ENCODE results near the gene TTC23L.

Gene TTC23L

GRCh38 chr5:34833976-34834793, 4.8 kb upstream of the TTC23L start:
- DNase-seq, result no peak

GRCh38 chr5:34834794-34835089, 4.2 kb upstream of the TTC23L start:
- no peak for DNase-seq

GRCh38 chr5:34835664-34836063, 3.3 kb upstream of the TTC23L start:
- no peak for DNase-seq

- DNase-seq, result no peak
Observed at GRCh38 chr5:34841816-34842215, 2.9 kb downstream of the TTC23L start.

GRCh38 chr5:34842554-34842953, 3.6 kb downstream of the TTC23L start:
- no peak for DNase-seq

GRCh38 chr5:34843497-34843896, 4.5 kb downstream of the TTC23L start:
- no peak for DNase-seq

GRCh38 chr5:34844106-34844505, 5.1 kb downstream of the TTC23L start:
- no peak for DNase-seq

GRCh38 chr5:34844999-34845398, 6.0 kb downstream of the TTC23L start:
- DNase-seq, result no peak

GRCh38 chr5:34847056-34847455, 8.1 kb downstream of the TTC23L start:
- DNase-seq, result no peak

GRCh38 chr5:34847552-34847951, 8.6 kb downstream of the TTC23L start:
- no peak for DNase-seq

- no peak for DNase-seq
Observed at GRCh38 chr5:34848230-34848629, 9.3 kb downstream of the TTC23L start.

- DNase-seq, result no peak
Observed at GRCh38 chr5:34849253-34849652, 10.3 kb downstream of the TTC23L start.

GRCh38 chr5:34854459-34855174, 15.7 kb downstream of the TTC23L start:
- DNase-seq, result no peak

GRCh38 chr5:34857161-34857560, 18.2 kb downstream of the TTC23L start:
- DNase-seq, result no peak

GRCh38 chr5:34857894-34858293, 18.9 kb downstream of the TTC23L start:
- DNase-seq, result no peak

- DNase-seq, result no peak
Observed at GRCh38 chr5:34858790-34859189, 19.8 kb downstream of the TTC23L start.

- DNase-seq, result no peak
Observed at GRCh38 chr5:34859253-34859652, 20.3 kb downstream of the TTC23L start.

GRCh38 chr5:34863946-34864345, 25.0 kb downstream of the TTC23L start:
- no peak for DNase-seq

GRCh38 chr5:34865091-34865490, 26.1 kb downstream of the TTC23L start:
- no peak for DNase-seq

- DNase-seq, result no peak
Observed at GRCh38 chr5:34866989-34867471, 28.1 kb downstream of the TTC23L start.

GRCh38 chr5:34867660-34868059, 28.7 kb downstream of the TTC23L start:
- no peak for DNase-seq

GRCh38 chr5:34868791-34869190, 29.8 kb downstream of the TTC23L start:
- no peak for DNase-seq

- no peak for DNase-seq
Observed at GRCh38 chr5:34869256-34869655, 30.3 kb downstream of the TTC23L start.

GRCh38 chr5:34870382-34870781, 31.4 kb downstream of the TTC23L start:
- DNase-seq, result no peak

- no peak for DNase-seq
Observed at GRCh38 chr5:34876275-34876674, 37.3 kb downstream of the TTC23L start.
